Hematopoietic multipotent progenitor cell treated with erythropoietin and hydrocortisone succinate and interleukin-3 and kit ligand, for 6 days (in vitro differentiated cells): ENCODE measurements around the gene LURAP1L.

Source experiments
- DNase-seq: peaks from one replicate; pipeline ENCODE4 v3.0.0-alpha.2; 2015

The LURAP1L gene

GRCh38 chr9:12777121-12778022 is 2.6 kb downstream of the LURAP1L start:
- no peak for DNase-seq

DNA sequence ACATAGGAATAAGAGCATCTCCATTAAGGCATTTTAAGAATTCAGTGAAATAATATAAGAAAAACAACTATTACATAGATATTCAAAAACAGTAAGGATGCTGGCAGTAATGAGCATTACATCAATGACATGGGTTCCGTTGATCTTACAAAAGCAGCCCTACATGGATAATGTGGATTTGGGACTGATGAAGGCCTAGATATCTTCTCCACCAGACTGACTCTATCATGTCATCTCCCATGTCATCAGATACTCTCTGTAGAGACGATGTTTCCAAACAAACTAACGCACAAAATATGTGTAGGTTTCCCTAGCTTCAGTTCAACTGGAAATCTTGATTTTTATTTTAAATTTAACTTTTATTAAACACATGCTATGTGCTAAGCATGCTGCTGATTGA is 3.6 kb downstream of the LURAP1L start:
- no peak for DNase-seq

DNA sequence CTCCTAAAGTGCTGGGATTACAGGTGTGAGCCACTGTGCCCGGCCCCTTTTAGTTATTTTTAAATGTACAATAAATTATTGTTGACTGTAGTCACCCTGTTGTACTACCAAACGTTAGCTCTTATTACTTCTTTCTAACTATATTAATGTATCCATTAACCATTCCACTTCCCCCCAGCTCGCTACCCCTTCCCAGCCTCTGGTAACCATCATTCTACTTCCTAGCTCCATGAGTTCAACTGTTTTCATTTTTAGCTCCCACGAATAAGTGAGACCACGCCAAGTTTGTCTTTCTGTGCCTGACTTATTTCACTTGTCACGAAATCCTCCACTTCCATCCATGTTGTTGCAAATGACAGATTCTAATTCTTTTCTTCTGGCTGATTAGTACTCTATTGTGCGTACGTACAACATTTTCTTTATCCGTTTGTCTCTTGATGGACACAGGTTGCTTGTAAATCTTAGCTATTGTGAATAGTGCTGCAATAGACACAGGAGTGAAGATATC is 6.5 kb downstream of the LURAP1L start:
- DNase-seq: no peak

DNA sequence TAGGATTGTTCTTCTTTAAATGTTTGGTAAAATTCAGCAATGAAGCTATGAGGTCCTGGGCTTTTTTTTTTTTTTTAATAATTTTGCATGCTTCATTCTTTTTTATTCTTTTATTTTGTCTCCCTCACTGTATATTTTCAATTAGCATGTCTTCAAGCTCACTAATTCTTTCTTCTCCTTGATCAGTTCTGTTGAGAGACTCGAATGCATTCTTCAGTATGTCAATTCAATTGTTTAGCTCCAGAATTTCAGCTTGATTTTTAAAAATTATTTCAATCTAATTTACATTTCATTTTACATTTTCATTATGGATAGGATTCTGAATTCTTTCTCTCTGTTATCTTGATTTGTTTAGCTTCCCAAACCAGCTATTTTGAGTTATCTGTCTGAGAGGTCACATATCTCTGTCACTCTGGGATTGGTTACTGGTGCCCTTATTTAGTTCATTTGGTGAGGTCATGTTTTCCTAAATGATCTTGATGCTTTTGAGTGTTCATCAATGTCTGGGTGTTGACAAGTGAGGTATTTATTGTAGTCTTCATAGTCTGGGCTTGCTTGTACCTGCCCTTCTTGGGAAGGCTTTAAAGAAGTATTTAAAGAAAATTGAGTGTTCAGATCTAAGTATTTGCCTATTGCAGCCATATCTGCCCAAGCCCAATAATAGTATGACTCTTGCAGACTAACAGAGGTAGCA is 9.1 kb downstream of the LURAP1L start:
- DNase-seq: no peak

DNA sequence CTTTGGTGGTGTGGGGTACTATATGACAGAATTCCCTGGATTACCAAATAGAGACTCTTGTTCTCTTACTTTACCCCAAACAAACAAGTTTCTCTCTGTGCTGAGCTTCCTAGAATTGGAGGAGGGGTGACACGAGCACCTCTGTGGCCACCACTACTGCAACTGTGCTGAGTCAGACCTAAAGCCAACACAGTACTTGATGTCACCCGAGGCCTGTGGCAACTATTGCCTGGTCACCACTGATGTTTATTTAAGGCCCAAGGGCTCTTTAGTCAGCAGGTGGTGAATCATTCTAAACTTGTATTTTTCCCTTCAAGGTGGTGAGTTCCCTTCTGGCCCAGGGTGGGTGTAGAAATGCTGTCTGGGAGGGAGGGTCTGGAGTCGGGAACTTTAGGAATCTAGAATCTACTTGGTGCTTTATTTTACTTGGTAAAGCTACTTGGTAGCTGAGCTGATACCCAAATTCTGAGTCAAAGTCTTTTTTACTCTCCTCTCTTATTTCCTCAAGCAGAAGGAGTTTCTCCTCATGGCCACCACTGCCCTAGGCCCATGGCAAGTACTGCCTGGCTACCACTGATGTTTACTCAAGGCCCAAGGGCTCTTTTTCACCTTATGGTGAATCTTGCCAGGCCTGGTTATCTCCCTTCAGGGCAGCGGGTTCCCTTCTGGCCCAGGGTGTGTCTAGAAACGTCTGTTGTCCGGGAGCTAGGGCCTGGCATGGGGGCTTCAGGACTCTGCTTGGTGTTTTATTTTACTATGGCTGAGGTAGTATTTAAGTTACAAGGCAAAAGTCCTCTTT is 9.8 kb downstream of the LURAP1L start:
- DNase-seq: peak; percentile 15

DNA sequence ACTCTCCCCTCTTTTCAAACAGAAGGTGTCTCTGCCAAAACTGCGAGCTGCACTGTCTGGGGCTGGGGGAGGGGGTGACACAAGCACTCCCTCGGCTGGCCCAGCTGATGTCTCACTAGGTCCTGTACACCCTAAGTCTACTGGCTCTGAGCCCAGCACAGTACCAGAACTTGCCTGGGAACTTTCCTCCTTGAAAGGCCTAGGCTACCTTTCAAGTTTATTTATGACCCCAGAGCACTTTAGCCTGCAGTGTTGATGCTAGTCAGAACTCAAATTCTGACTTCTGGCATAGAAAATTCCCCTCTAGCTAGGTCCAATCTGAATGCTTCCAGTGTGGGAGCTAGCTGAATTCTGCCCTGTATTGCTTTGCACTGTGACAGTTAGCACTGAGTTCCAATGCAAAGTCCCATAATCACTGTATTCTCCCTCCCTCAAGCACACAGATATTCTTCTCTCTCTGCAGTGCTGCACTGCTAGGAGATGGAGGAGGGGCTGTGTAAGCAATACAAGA is 10.5 kb downstream of the LURAP1L start:
- no peak for DNase-seq

DNA sequence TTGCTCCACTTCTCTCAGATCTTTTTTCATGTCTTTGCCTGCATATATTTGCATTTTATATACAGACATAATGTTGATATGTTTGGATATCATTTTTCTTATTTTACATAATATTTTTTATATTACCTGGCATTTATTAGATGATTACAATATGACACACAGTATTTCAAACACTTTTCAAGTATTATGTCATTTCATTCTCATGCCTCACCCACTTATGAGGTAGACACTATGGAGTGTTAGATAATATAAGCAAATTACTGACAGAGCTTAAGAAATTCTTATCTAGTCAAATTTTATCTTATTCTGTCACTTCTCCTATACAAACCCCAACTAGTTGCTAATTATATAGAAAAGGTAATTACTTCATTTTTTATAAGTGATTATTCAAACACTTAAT is 11.1 kb downstream of the LURAP1L start:
- DNase-seq: no peak

- no peak for DNase-seq
Observed at GRCh38 chr9:12790001-12790400, 15.2 kb downstream of the LURAP1L start.

GRCh38 chr9:12790883-12791282 is 16.1 kb downstream of the LURAP1L start:
- DNase-seq: no peak

DNA sequence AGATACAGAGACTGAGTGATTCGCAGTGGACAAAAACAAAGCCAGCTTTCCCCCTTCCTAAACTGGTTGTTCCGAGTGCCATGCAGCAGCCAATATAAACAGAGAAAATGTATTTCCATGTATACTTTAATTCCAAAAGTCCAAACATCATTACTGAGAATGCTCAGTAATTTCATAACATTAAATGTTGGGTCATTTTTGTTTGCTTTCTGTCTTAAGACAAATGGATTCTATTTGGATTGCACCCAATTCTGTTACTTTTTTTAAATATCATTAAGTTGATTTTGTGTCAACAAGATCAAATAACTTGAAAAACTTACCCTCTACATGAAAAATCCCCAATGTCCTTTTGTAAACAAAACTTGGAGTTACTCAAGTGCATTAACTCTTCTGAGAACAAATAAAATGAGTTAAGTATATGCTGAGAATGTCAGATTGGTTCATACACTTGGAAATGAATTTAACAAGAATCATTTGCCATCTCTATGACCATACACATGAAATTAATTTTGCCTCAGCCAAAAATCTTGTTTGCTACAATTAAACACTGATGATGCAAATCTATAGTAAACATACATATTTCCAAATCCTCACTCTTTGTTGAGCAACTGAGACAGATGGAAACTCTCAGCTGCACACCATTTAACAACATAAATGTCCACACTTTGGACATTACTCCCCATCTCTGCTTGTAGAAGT is 19.4 kb downstream of the LURAP1L start:
- DNase-seq: no peak

- DNase-seq: no peak
Observed at GRCh38 chr9:12796601-12797000, 21.8 kb downstream of the LURAP1L start.

GRCh38 chr9:12797037-12797436 is 22.2 kb downstream of the LURAP1L start:
- DNase-seq: no peak

- DNase-seq: no peak
Observed at GRCh38 chr9:12798066-12798770, 23.4 kb downstream of the LURAP1L start.

- DNase-seq: no peak
Observed at GRCh38 chr9:12801187-12801586, 26.4 kb downstream of the LURAP1L start.

DNA sequence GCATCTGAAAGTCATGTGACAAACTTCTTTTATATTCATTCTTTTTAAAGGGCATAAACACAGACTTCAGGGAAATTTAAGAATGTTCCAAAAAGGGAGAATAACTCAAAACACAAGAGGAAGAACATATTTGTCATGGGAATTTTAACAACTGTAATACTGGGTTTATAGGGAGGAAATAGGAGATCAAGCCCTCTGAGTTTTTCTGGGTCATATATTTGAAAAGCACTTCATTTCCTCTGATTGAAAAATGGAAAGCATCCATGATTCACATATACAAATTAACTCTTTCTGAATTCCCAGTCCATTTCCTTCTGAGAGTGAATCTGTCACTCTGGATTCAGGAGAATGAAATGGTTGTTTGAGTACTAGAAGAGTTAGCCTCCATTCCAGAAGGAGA is 26.8 kb downstream of the LURAP1L start:
- DNase-seq: no peak

GRCh38 chr9:12802093-12802492 is 27.3 kb downstream of the LURAP1L start:
- DNase-seq: no peak

DNA sequence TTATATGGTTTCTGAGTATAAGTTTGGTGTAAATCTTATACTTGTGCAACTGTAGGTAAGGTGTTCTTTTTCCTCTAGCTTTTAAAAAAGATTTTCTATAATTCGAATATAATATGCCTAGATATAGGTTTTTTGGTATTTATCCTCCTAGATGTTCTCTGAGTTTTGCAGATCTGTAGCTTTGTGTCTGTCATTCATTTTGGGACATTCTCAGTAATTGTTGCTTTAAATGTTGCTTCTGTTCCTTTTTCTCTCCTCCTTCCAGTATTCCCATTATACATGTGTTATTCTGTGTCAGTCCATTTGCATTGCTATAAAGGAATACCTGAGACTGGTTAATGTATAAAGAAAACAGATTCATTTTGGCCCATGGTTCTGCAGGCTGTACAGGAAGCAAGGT is 33.7 kb downstream of the LURAP1L start:
- DNase-seq: no peak

GRCh38 chr9:12809720-12810119 is 34.9 kb downstream of the LURAP1L start:
- DNase-seq: no peak

- no peak for DNase-seq
Observed at GRCh38 chr9:12811935-12812334, 37.1 kb downstream of the LURAP1L start.

DNA sequence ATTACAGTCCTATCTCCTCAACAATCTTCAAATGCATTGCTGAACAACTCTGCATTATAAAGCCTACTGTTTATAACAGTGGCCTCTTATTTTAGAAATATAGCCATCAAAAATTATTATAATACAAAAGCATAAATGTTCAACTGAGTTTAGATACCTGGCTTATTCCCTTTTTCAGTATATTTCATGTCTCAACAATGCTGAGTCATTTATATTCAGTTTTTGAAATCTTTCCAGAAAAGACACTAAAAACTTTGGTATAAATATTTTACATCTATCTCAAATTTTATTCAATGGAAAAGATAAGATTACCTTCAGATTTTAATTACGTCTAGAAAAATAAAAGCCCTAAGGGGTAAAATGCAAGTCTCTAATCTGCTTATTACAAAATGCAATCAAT is 37.9 kb downstream of the LURAP1L start:
- DNase-seq: no peak

DNA sequence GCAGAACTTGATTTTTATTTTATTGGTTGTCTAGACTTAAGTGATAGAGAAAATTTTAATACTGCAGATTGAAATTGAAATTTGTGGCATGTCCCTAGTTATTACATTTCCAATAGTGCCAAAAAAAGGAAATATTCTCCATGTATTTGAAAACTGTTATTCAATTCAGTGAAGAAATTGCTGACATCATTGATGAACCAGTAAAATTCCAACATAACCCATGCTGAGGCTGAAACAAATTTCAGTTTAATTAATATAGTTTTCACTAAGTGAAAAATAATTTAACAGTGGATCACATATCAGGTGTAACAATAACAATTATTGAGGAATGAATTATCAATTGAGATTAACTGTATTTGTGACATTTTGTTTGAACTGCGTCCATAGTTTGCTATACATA is 38.7 kb downstream of the LURAP1L start:
- DNase-seq: no peak
